Panc1 (cell line): ENCODE results near the gene LAMA1. TPM values are rescaled to one million over a fixed set of nuclear protein-coding genes. Genes with fewer than 3 reads are reported as not detected.

Experiments used
- ATAC-seq: fragments of 200-7000 bp; cut with Tn5 transposase; 2 replicates; pipeline ENCODE4 v1.9.1; 2020; ENCODE audit warnings: mild to moderate bottlenecking, moderate library complexity
- BruUV-seq: library from RNA; stranded (reverse); fragments of 400-500 nt; replicated peaks from 2 replicates; lab custom pipeline; 2021; lab: Mats Ljungman, UMichigan
- CTCF ChIA-PET: fragments of 300-600 bp; sonication (Branson Sonifier 250); formaldehyde crosslinking; loops from one replicate; lab custom pipeline; 2022; ENCODE audit warnings: antibody characterized with exemption; lab: Charles Lee
- POLR2A ChIA-PET: fragments of 300-600 bp; sonication (Branson Sonifier 250); formaldehyde crosslinking; loops from one replicate; lab custom pipeline; 2022; ENCODE audit warnings: antibody characterized with exemption; lab: Charles Lee
- DNase-seq: peaks from one replicate; pipeline ENCODE4 v3.0.0-alpha.2; 2010; ENCODE audit warnings: low read depth, low spot score
- H3K27ac ChIP-seq: 2 replicates; pipeline ENCODE4 v1.5.1; 2011; ENCODE audit warnings: mild to moderate bottlenecking, low read length, inconsistent platforms
- H3K27me3 ChIP-seq: fragments of 200-500 bp; sonication (Bioruptor generic); 2 replicates; pipeline ENCODE4 v1.6.0; 2014; ENCODE audit warnings: low read length, inconsistent platforms; ENCODE audit not compliant: control insufficient read depth, insufficient read depth
- H3K36me3 ChIP-seq: fragments of 200-500 bp; sonication (Bioruptor generic); 2 replicates; pipeline ENCODE4 v1.5.1; 2014; ENCODE audit warnings: inconsistent platforms, mild to moderate bottlenecking, low read length, moderate library complexity; ENCODE audit not compliant: control insufficient read depth, insufficient read depth
- H3K4me1 ChIP-seq: 2 replicates; pipeline ENCODE4 v1.5.1; 2011; ENCODE audit warnings: inconsistent platforms, mild to moderate bottlenecking, low read length, moderate library complexity; ENCODE audit not compliant: control insufficient read depth, insufficient read depth
- H3K4me3 ChIP-seq, 2 experiments: 2 replicates each; pipeline ENCODE4 v1.5.1; 2011 to 2012; ENCODE audit warnings: low read depth in 2 of 2, low read length in 2 of 2, mild to moderate bottlenecking in 2 of 2, inconsistent platforms in 1 of 2, moderate library complexity in 1 of 2
- H3K9me3 ChIP-seq: fragments of 200-500 bp; sonication (Bioruptor generic); 2 replicates; pipeline ENCODE4 v1.5.1; 2014; ENCODE audit warnings: low read depth, mild to moderate bottlenecking, inconsistent platforms, low read length, moderate library complexity; ENCODE audit not compliant: control insufficient read depth, insufficient read depth
- POLR2AphosphoS5 ChIP-seq: IDR thresholded peaks from 2 replicates; pipeline ENCODE4 v1.6.1; 2012; ENCODE audit warnings: mild to moderate bottlenecking, low read depth, low read length, moderate library complexity
- SIN3A ChIP-seq: IDR thresholded peaks from 2 replicates; pipeline ENCODE4 v1.6.1; 2012; ENCODE audit warnings: low read depth, mild to moderate bottlenecking, low read length, moderate library complexity, borderline replicate concordance; ENCODE audit not compliant: insufficient read depth
- TCF7L2 ChIP-seq: IDR thresholded peaks from 2 replicates; pipeline ENCODE4 v1.6.1; 2011; ENCODE audit warnings: mild to moderate bottlenecking, low read depth, low read length, inconsistent platforms
- in situ Hi-C: cut with HindIII; loops from 2 replicates; pipeline ENCODE4 v1.10.0; 2016; ENCODE audit warnings: low sequenced_read_pairs, low pct_unique_long_range_greater_than_20kb
- intact Hi-C: fragments of 100-400 bp; cut with micrococcal nuclease; formaldehyde crosslinking; loops from one replicate; pipeline ENCODE4 v1.10.0; 2022; ENCODE audit not compliant: unreplicated experiment
- total RNA-seq: library from RNA; stranded (reverse); gene quantifications from one replicate; pipeline ENCODE4 v1.2.1, GENCODE V29; 2021; ENCODE audit not compliant: unreplicated experiment
- TF ChIP-seq, protein P1 (sequence below), 2 experiments: IDR thresholded peaks; 2 replicates each; pipeline ENCODE4 v1.6.1; 2011 to 2012; ENCODE audit warnings: low read depth in 2 of 2, control low read depth in 1 of 2, low read length in 1 of 2, mild to moderate bottlenecking in 1 of 2, moderate library complexity in 1 of 2; ENCODE audit not compliant: insufficient read depth in 1 of 2
- TF ChIP-seq, protein P2 (sequence below): fragments of 450-650 bp; IDR thresholded peaks from 2 replicates; pipeline ENCODE4 v1.5.1; 2017; ENCODE audit warnings: mild to moderate bottlenecking

Gene LAMA1
- total RNA-seq, 1 experiment from 2014 or later, result 0.03 TPM

DNA sequence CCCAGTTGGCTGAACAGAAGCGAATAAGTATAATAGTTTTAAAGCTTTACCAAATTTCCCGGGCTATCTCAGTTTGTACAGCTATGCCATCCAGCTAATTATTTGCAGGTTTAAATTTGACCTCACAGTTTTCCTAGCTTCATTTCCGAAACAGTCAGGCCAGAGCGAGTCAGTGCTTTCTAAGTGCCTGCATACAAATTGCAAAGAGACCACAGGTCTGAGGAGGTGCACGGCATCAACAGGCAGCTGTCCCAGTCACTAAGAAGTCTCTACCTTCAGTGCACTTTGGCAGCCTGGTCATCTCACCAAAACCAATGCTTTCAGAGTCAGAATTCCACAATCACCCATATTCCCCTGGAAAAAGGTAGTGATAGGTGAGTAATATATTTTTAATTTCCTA lies 51.9 kb downstream of the LAMA1 start:
- POLR2A ChIA-PET, result interaction anchor here (0.7 kb wide), 1 partner anchor 1176 kb away, joined by 3 read pairs; no protein-coding TSS in a partner anchor
- TF ChIP-seq TCF7L2 (no peak), SIN3A (no peak), POLR2AphosphoS5 (no peak)
- TF ChIP-seq, protein P1, sequence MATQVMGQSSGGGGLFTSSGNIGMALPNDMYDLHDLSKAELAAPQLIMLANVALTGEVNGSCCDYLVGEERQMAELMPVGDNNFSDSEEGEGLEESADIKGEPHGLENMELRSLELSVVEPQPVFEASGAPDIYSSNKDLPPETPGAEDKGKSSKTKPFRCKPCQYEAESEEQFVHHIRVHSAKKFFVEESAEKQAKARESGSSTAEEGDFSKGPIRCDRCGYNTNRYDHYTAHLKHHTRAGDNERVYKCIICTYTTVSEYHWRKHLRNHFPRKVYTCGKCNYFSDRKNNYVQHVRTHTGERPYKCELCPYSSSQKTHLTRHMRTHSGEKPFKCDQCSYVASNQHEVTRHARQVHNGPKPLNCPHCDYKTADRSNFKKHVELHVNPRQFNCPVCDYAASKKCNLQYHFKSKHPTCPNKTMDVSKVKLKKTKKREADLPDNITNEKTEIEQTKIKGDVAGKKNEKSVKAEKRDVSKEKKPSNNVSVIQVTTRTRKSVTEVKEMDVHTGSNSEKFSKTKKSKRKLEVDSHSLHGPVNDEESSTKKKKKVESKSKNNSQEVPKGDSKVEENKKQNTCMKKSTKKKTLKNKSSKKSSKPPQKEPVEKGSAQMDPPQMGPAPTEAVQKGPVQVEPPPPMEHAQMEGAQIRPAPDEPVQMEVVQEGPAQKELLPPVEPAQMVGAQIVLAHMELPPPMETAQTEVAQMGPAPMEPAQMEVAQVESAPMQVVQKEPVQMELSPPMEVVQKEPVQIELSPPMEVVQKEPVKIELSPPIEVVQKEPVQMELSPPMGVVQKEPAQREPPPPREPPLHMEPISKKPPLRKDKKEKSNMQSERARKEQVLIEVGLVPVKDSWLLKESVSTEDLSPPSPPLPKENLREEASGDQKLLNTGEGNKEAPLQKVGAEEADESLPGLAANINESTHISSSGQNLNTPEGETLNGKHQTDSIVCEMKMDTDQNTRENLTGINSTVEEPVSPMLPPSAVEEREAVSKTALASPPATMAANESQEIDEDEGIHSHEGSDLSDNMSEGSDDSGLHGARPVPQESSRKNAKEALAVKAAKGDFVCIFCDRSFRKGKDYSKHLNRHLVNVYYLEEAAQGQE (IDR thresholded peaks at IDR 0.05; ENCODE audit: insufficient read depth in 1 of 2, low read depth in 2 of 2, low read length in 1 of 2), result no peak
- TF ChIP-seq, protein P2, sequence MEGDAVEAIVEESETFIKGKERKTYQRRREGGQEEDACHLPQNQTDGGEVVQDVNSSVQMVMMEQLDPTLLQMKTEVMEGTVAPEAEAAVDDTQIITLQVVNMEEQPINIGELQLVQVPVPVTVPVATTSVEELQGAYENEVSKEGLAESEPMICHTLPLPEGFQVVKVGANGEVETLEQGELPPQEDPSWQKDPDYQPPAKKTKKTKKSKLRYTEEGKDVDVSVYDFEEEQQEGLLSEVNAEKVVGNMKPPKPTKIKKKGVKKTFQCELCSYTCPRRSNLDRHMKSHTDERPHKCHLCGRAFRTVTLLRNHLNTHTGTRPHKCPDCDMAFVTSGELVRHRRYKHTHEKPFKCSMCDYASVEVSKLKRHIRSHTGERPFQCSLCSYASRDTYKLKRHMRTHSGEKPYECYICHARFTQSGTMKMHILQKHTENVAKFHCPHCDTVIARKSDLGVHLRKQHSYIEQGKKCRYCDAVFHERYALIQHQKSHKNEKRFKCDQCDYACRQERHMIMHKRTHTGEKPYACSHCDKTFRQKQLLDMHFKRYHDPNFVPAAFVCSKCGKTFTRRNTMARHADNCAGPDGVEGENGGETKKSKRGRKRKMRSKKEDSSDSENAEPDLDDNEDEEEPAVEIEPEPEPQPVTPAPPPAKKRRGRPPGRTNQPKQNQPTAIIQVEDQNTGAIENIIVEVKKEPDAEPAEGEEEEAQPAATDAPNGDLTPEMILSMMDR, result no peak

DNA sequence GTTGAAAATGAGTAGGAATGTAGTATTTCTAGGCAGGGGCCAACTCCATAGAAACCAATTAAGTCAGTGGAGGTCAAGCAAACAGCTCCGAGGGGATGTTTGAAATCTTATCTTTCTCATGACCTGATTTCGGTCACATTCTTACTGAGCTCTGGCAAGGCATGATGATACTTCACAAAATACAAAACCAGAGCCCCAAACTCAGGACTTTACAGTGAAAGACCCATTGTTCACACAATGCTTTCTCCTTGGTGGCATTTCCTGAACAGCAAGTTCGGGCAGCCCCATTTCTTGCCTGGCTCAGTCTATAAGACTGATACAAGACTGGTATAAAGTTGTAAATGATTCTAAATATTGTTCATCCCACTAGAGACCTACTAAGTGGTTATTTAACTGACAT lies 53.3 kb downstream of the LAMA1 start:
- H3K4me1 ChIP-seq, result no peaks in the 10 kb centered on the region
- DNase-seq (no peak), ATAC-seq (no peak)
- in situ Hi-C loops, result no loop called here
- no TSS peak for BruUV-seq
- H3K4me3 ChIP-seq, result no peak overlapping the region
- CTCF ChIA-PET, result no interaction called here
- no peak overlapping the region for H3K27ac ChIP-seq
- intact Hi-C loops, result no loop called here
- POLR2A ChIA-PET, result no interaction called here
- H3K9me3 ChIP-seq, result no peaks in the 10 kb centered on the region
- H3K27me3 ChIP-seq, result no peaks in the 10 kb centered on the region
- H3K36me3 ChIP-seq, result no peaks in the 10 kb centered on the region
- TF ChIP-seq POLR2AphosphoS5 (no peak), TCF7L2 (no peak), SIN3A (no peak)
- TF ChIP-seq, protein P1 (IDR thresholded peaks at IDR 0.05; ENCODE audit: insufficient read depth in 1 of 2, low read depth in 2 of 2, low read length in 1 of 2), result no peak
- TF ChIP-seq, protein P2, result no peak

More for the DNA sequence above, 51.9 kb downstream of the LAMA1 start:
- BruUV-seq, result no TSS peak
- Histone ChIP-seq H3K4me1 (no peaks in the 10 kb centered on the region), H3K27me3 (no peaks in the 10 kb centered on the region), H3K9me3 (no peaks in the 10 kb centered on the region), H3K36me3 (no peaks in the 10 kb centered on the region), H3K27ac (no peak overlapping the region), H3K4me3 (no peak overlapping the region)
- in situ Hi-C loops, result no loop called here
- CTCF ChIA-PET, result no interaction called here
- ATAC-seq (no peak), DNase-seq (no peak)
- intact Hi-C loops, result no loop called here
